GM12878 (cell line): Measurements from ENCODE around the gene CIDEC.

Experiments used
- ETV6 ChIP-seq, 2 experiments: fragments of 450-650 bp in 1 of 2; IDR thresholded peaks in 1 of 2; conservative IDR thresholded peaks in 1 of 2; 2 replicates each; pipeline ENCODE4 v1.6.1; 2014; ENCODE audit warnings: antibody characterized with exemption in 1 of 2, borderline replicate concordance in 1 of 2, low read depth in 1 of 2, mild to moderate bottlenecking in 1 of 2, moderate library complexity in 1 of 2
- PAX5 ChIP-seq: IDR thresholded peaks from 2 replicates; pipeline ENCODE4 v1.6.1; 2011; ENCODE audit warnings: low read depth, low read length, borderline replicate concordance
- POLR2A ChIP-seq: IDR thresholded peaks from 2 replicates; pipeline ENCODE4 v1.6.1; 2011; ENCODE audit warnings: low read depth, mild to moderate bottlenecking, low read length
- SUPT20H ChIP-seq: IDR thresholded peaks from 2 replicates; pipeline ENCODE4 v1.6.1; 2011; ENCODE audit warnings: low read depth, mild to moderate bottlenecking, low read length, moderate library complexity, borderline replicate concordance; ENCODE audit not compliant: control insufficient read depth
- TCF7 ChIP-seq: IDR thresholded peaks from 2 replicates; pipeline ENCODE4 v1.6.1; 2014; ENCODE audit warnings: antibody characterized with exemption, borderline replicate concordance
- ZNF217 ChIP-seq: fragments of 450-650 bp; IDR thresholded peaks from 2 replicates; pipeline ENCODE4 v1.6.1; 2017; ENCODE audit warnings: antibody characterized with exemption, mild to moderate bottlenecking
- ZZZ3 ChIP-seq: IDR thresholded peaks from 2 replicates; pipeline ENCODE4 v1.6.1; 2011; ENCODE audit warnings: low read depth; ENCODE audit not compliant: control insufficient read depth, insufficient read length
- TF ChIP-seq, protein P1 (sequence below), 3 experiments: IDR thresholded peaks in 2 of 3; conservative IDR thresholded peaks in 1 of 3; 2 replicates each; pipeline ENCODE4 v1.5.1; 2011; ENCODE audit warnings: low read depth in 3 of 3, low read length in 3 of 3, mild to moderate bottlenecking in 3 of 3, control low read depth in 2 of 3, moderate library complexity in 2 of 3, inconsistent platforms in 1 of 3, mixed read lengths in 1 of 3; ENCODE audit not compliant: control insufficient read depth in 2 of 3, insufficient read depth in 1 of 3; ENCODE audit errors: extremely low read depth in 1 of 3
- TF ChIP-seq, protein P2 (sequence below): IDR thresholded peaks from 2 replicates; pipeline ENCODE4 v1.6.1; 2011; ENCODE audit warnings: mild to moderate bottlenecking, low read depth, low read length, moderate library complexity; ENCODE audit not compliant: insufficient replicate concordance
- TF ChIP-seq, protein P3 (sequence below): IDR thresholded peaks from 2 replicates; pipeline ENCODE4 v1.6.1; 2011; ENCODE audit warnings: borderline replicate concordance, low read depth, mild to moderate bottlenecking, moderate library complexity, low read length; ENCODE audit not compliant: insufficient read depth, poor library complexity, severe bottlenecking
- TF ChIP-seq, protein P4 (sequence below): IDR thresholded peaks from 2 replicates; pipeline ENCODE4 v1.6.1; 2012; ENCODE audit warnings: mild to moderate bottlenecking, low read depth, low read length
- TF ChIP-seq, protein P5 (sequence below): fragments of 450-650 bp; IDR thresholded peaks from 2 replicates; pipeline ENCODE4 v1.6.1; 2017; ENCODE audit warnings: mild to moderate bottlenecking, low read depth, inconsistent platforms; ENCODE audit not compliant: poor library complexity, severe bottlenecking
- TF ChIP-seq, protein P6 (sequence below): fragments of 450-650 bp; IDR thresholded peaks from 2 replicates; pipeline ENCODE4 v1.6.1; 2018; ENCODE audit warnings: mild to moderate bottlenecking, low read depth, moderate library complexity; ENCODE audit not compliant: partially characterized antibody

DNA sequence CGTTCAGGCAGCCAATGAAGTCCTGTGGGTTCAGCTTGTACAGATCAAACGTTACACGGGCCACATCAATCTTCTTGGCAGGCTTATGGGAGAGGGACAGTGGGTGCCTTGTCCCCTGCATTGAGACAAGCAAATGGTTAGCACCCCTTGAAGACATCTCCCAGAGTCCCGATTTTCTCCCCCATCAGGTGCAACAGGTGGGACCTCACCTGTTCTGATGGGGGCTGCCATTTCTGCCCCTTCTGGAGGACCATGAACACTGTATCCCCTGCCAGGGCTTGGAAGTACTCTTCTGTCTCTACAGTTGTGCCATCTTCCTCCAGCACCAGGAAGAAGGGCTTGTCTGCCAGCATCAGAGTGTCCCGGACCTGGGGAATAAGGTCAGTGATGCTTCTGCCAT lies 10.1 kb downstream of the CIDEC start:
- TF ChIP-seq ETV6 (conservative IDR thresholded peaks at IDR 0.05 in 1 of 2, IDR thresholded peaks at IDR 0.05 in 1 of 2; ENCODE audit: borderline replicate concordance in 1 of 2, low read depth in 1 of 2) (no peak), SUPT20H (no peak), TCF7 (no peak), ZZZ3 (no peak), POLR2A (no peak), PAX5 (no peak), ZNF217 (no peak)
- TF ChIP-seq, protein P1, sequence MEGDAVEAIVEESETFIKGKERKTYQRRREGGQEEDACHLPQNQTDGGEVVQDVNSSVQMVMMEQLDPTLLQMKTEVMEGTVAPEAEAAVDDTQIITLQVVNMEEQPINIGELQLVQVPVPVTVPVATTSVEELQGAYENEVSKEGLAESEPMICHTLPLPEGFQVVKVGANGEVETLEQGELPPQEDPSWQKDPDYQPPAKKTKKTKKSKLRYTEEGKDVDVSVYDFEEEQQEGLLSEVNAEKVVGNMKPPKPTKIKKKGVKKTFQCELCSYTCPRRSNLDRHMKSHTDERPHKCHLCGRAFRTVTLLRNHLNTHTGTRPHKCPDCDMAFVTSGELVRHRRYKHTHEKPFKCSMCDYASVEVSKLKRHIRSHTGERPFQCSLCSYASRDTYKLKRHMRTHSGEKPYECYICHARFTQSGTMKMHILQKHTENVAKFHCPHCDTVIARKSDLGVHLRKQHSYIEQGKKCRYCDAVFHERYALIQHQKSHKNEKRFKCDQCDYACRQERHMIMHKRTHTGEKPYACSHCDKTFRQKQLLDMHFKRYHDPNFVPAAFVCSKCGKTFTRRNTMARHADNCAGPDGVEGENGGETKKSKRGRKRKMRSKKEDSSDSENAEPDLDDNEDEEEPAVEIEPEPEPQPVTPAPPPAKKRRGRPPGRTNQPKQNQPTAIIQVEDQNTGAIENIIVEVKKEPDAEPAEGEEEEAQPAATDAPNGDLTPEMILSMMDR (IDR thresholded peaks at IDR 0.05 in 2 of 3, conservative IDR thresholded peaks at IDR 0.05 in 1 of 3; ENCODE audit: control insufficient read depth in 2 of 3, extremely low read depth in 1 of 3, insufficient read depth in 1 of 3, low read depth in 3 of 3, low read length in 3 of 3) = no peak
- TF ChIP-seq, protein P2, sequence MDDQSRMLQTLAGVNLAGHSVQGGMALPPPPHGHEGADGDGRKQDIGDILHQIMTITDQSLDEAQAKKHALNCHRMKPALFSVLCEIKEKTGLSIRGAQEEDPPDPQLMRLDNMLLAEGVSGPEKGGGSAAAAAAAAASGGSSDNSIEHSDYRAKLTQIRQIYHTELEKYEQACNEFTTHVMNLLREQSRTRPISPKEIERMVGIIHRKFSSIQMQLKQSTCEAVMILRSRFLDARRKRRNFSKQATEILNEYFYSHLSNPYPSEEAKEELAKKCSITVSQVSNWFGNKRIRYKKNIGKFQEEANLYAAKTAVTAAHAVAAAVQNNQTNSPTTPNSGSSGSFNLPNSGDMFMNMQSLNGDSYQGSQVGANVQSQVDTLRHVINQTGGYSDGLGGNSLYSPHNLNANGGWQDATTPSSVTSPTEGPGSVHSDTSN = no peak
- TF ChIP-seq, protein P3, sequence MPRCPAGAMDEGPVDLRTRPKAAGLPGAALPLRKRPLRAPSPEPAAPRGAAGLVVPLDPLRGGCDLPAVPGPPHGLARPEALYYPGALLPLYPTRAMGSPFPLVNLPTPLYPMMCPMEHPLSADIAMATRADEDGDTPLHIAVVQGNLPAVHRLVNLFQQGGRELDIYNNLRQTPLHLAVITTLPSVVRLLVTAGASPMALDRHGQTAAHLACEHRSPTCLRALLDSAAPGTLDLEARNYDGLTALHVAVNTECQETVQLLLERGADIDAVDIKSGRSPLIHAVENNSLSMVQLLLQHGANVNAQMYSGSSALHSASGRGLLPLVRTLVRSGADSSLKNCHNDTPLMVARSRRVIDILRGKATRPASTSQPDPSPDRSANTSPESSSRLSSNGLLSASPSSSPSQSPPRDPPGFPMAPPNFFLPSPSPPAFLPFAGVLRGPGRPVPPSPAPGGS = no peak
- TF ChIP-seq, protein P4, sequence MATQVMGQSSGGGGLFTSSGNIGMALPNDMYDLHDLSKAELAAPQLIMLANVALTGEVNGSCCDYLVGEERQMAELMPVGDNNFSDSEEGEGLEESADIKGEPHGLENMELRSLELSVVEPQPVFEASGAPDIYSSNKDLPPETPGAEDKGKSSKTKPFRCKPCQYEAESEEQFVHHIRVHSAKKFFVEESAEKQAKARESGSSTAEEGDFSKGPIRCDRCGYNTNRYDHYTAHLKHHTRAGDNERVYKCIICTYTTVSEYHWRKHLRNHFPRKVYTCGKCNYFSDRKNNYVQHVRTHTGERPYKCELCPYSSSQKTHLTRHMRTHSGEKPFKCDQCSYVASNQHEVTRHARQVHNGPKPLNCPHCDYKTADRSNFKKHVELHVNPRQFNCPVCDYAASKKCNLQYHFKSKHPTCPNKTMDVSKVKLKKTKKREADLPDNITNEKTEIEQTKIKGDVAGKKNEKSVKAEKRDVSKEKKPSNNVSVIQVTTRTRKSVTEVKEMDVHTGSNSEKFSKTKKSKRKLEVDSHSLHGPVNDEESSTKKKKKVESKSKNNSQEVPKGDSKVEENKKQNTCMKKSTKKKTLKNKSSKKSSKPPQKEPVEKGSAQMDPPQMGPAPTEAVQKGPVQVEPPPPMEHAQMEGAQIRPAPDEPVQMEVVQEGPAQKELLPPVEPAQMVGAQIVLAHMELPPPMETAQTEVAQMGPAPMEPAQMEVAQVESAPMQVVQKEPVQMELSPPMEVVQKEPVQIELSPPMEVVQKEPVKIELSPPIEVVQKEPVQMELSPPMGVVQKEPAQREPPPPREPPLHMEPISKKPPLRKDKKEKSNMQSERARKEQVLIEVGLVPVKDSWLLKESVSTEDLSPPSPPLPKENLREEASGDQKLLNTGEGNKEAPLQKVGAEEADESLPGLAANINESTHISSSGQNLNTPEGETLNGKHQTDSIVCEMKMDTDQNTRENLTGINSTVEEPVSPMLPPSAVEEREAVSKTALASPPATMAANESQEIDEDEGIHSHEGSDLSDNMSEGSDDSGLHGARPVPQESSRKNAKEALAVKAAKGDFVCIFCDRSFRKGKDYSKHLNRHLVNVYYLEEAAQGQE = no peak
- TF ChIP-seq, protein P5, sequence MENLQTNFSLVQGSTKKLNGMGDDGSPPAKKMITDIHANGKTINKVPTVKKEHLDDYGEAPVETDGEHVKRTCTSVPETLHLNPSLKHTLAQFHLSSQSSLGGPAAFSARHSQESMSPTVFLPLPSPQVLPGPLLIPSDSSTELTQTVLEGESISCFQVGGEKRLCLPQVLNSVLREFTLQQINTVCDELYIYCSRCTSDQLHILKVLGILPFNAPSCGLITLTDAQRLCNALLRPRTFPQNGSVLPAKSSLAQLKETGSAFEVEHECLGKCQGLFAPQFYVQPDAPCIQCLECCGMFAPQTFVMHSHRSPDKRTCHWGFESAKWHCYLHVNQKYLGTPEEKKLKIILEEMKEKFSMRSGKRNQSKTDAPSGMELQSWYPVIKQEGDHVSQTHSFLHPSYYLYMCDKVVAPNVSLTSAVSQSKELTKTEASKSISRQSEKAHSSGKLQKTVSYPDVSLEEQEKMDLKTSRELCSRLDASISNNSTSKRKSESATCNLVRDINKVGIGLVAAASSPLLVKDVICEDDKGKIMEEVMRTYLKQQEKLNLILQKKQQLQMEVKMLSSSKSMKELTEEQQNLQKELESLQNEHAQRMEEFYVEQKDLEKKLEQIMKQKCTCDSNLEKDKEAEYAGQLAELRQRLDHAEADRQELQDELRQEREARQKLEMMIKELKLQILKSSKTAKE = no peak
- TF ChIP-seq, protein P6, sequence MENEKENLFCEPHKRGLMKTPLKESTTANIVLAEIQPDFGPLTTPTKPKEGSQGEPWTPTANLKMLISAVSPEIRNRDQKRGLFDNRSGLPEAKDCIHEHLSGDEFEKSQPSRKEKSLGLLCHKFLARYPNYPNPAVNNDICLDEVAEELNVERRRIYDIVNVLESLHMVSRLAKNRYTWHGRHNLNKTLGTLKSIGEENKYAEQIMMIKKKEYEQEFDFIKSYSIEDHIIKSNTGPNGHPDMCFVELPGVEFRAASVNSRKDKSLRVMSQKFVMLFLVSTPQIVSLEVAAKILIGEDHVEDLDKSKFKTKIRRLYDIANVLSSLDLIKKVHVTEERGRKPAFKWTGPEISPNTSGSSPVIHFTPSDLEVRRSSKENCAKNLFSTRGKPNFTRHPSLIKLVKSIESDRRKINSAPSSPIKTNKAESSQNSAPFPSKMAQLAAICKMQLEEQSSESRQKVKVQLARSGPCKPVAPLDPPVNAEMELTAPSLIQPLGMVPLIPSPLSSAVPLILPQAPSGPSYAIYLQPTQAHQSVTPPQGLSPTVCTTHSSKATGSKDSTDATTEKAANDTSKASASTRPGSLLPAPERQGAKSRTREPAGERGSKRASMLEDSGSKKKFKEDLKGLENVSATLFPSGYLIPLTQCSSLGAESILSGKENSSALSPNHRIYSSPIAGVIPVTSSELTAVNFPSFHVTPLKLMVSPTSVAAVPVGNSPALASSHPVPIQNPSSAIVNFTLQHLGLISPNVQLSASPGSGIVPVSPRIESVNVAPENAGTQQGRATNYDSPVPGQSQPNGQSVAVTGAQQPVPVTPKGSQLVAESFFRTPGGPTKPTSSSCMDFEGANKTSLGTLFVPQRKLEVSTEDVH = no peak
